Stimulated activated naive CD8-positive, alpha-beta T cell treated with anti-CD3 and anti-CD28 coated beads, Interleukin-15, Interleukin-2, amounts not matched to agents 100 U/mL and 50 U/mL, for 24 hours (primary cell): ENCODE measurements around the gene ZNF587B.
"Not testable (repeated sequence)": the region's sequence is repeated elsewhere in the genome, so short reads cannot be mapped to it uniquely, and the experiment has no call there.

ENCODE experiments used
- ATAC-seq: fragments of 150-1000 bp; cut with Tn5 transposase; one replicate; pipeline ENCODE4 v1.10.0; 2021
- DNase-seq: peaks from one replicate; pipeline ENCODE4 v3.0.0; 2021

The ZNF587B gene

DNA sequence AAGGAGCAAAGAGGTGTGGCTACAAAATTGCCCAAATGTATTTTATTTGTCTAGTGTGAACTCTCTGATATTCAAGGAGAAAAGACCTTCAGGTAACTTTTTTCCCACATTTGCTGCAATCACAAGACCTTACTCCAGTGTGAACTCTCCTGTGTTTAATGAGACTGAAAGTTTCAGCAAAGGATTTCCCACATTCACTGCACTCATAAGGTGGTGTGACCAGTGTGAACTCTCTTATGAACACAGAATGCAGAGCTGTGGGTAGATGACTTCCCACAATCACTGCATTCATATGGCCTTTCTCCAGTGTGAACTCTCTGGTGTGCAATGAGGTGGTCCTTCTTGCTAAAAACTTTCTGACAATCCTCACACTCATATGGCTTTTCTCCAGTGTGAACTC lies 42.4 kb downstream of the ZNF587B start:
- ATAC-seq (no peak), DNase-seq (no peak)

DNA sequence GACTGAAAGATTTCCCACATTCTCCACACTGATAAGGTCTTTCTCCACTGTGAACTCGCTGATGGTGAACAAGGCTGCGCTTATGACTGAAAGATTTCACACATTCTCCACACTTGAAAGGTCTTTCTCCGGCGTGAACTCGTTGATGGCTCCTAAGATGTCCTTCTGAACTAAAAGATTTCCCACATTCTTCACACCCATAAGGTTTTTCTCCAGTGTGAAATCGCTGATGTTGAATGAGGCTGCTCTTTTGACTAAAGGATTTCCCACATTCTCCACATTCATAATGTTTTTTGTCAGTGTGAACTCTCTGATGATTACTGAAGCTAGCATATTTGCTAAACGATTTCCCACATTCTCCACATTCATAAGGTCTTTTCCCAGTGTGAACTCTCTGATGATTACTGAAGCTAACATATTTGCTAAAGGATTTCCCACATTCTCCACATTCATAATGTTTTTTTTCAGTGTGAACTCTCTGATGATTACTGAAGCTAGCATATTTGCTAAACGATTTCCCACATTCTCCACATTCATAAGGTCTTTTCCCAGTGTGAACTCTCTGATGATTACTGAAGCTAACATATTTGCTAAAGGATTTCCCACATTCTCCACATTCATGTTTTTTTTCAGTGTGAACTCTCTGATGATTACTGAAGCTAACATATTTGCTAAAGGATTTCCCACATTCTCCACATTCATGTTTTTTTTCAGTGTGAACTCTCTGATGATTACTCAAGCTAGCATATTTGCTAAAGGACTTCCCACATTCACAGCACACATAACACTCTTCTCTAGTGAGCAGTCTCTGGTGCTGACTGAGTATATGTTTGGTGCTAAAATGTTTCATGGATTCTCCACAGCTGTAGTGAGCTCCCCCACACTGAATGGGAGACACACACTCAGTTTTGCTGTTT lies 44.0 kb downstream of the ZNF587B start:
- not testable (repeated sequence) for ATAC-seq

DNA sequence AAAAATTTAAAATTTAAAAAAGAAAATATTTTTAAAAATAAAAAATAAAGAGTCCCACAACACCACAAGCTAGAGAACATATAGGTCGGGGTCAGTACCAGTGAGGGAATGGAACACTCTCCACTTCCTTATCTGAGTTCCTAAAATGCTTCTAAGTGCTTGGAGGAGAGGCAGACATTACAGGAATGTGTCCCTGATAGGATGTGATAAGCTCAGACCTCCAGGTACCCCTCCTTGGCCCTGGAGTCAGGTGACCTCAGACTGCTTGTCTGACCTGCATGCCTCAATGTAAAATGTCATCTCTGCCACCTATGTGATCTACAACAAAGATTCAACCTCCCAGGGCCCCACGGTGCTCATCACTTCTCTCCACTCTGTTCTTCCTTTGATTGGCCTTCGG lies 55.9 kb downstream of the ZNF587B start:
- ATAC-seq = no peak
- no peak for DNase-seq

More for the DNA sequence above, 44.0 kb downstream of the ZNF587B start:
- DNase-seq = not testable (repeated sequence)

DNA sequence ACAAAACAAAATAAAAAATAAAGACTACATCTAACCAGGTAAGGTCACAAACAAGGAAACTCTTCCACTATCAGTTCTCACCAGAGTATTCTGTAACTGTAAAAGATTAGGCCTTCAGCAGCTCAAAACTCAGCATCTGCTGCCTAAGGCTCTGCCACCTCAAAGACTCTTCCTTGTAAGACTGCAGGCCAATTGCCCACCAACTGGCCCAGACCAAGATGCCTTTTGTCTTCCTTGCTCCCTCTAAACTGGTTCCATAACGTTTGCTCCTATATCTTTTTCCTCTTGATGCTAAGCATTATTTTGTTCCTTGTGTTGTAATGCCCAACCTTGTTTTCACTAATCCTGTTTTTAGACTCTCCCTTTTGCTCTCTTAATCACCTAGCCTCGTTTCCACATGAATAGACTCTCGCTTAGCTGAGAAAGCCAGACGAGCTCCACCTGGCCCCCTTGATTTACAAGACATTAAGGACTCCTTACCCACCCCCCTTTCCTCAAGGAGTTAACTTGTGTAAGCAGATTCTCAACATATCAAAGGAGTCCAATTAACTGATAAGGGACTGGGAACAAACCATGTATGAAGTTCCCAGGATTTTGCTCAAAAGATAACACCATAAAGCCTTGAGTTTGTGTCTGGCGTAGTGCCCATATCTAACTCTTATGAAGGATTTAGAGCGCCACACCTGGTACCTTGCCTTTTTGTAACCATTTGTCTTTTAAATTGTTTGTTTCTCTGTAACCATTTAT lies 57.3 kb downstream of the ZNF587B start:
- ATAC-seq = no peak
- no peak for DNase-seq

DNA sequence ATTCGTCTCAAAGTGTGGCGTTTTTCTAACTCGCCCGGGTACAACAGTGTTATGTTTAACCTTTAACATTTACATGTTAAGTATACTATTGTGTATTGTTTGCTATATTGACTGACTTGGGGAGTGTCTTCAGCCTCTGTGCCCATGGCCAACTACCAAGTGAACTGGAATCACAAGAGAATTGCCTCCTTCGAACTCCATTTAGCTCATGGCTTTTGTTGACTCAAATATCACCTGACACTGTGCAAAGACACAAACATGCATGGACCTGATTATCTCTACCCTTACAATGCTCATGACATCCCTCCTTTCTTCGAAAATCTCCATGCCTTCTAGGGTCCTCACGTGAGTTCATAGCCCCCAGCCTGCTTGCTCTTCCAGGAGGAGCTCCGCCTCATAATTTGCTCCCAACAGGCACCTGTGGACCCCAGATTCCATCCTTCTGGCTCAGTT lies 58.0 kb downstream of the ZNF587B start:
- DNase-seq = no peak
- ATAC-seq = no peak

DNA sequence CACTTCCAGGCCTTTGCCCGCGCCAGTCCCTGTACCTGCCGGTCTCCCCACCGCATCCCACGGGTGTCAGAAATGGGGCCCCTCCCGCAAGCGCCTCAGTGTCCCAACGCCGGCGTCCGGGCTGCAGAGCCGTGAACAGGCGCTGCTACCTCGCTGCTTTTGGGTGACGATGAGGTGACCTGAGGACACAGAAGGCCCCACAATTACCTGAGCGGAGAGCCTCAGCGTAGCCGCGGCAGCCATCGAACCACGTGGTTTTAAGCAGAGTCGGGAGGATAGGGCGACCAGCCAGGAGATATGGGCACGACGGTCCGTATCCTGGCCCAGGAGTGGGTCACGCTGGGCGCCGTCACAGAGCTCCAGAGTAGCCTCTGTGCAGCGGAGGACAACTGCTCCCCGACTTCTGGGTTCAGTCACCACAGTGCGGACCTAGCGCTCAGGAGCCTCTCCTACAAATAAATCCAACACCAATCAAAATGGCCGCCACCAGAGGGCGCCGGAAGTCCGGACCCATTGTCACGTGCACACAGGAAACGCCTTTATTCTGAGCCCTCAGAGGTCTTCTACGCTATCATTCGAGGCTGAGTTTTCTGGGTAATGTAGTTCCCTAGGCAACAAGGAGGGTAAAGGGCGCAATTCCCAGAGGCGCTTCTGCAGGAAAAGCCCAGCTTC lies 58.6 kb downstream of the ZNF587B start, which contains the start of gene ZNF814:
TSS of gene ZNF814 (minus strand) at position 478 of the 672 bp plus-strand sequence. CDS start at position 243, 235 bp downstream.
- peak; percentile 82 for DNase-seq
- ATAC-seq = peak; percentile 94

DNA sequence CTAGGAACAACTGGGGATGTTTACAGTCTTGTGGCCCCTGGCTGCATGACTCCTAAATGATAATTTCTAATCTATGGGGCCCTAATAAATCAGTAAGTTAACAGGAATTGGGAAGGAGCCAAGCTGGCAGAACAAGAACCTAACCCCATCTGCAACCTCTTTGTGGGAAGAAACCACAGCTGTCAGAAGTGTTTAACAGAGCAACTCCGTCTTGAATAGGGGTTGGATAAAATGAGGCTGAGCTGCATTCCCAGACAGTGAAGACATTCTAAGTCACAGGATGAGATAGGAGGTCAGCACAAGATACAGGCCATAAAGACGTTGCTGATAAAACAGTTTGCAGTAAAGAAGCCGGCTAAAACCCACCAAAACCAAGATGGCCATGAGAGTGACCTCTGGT lies 60.6 kb downstream of the ZNF587B start:
- ATAC-seq, DNase-seq: not testable (repeated sequence)
